CD4-positive, alpha-beta T cell (primary cell): ENCODE data around the gene TARBP2. TPM values are rescaled to one million over a fixed set of nuclear protein-coding genes. Genes with fewer than 3 reads are reported as not detected.

Source experiments
- ATAC-seq: fragments of 200-7000 bp; cut with Tn5 transposase; one replicate; pipeline ENCODE4 v1.10.0; 2022; ENCODE audit warnings: mild to moderate bottlenecking; ENCODE audit not compliant: poor library complexity
- CTCF ChIA-PET: fragments of 350-600 bp; sonication (Branson Sonifier 250); formaldehyde crosslinking; loops from one replicate; lab custom pipeline; 2021; ENCODE audit warnings: antibody characterized with exemption, inconsistent platforms; lab: Charles Lee
- POLR2A ChIA-PET: fragments of 350-600 bp; sonication (Branson Sonifier 250); formaldehyde crosslinking; loops from one replicate; lab custom pipeline; 2021; ENCODE audit warnings: antibody characterized with exemption, inconsistent platforms; lab: Charles Lee
- DNase-seq, 14 experiments: peaks; one replicate each; pipeline ENCODE4 v3.0.0-alpha.2; 2013 to 2020; ENCODE audit warnings: mixed read lengths in 2 of 14
- H3K27ac ChIP-seq, 2 donors: one replicate each; pipeline versions ENCODE4 v1.5.1 to v1.7.0; 2013; ENCODE audit warnings: low read length in 2 of 2, low read depth in 1 of 2, mild to moderate bottlenecking in 1 of 2
- H3K27me3 ChIP-seq, 2 experiments: 1 replicate in 1 of 2; 2 replicates in 1 of 2; pipeline versions ENCODE4 v1.6.1 to v1.7.0; 2013; ENCODE audit warnings: low read length in 2 of 2, control low read depth in 1 of 2, mild to moderate bottlenecking in 1 of 2, moderate library complexity in 1 of 2; ENCODE audit not compliant: insufficient read depth in 2 of 2, control insufficient read depth in 1 of 2
- H3K36me3 ChIP-seq: one replicate; pipeline ENCODE4 v1.6.1; 2013; ENCODE audit warnings: low read length, control low read depth; ENCODE audit not compliant: insufficient read depth
- H3K4me1 ChIP-seq: one replicate; pipeline ENCODE4 v1.6.1; 2013; ENCODE audit warnings: low read length, control low read depth; ENCODE audit not compliant: insufficient read depth
- H3K4me3 ChIP-seq: one replicate; pipeline ENCODE4 v1.5.1; 2013; ENCODE audit warnings: mild to moderate bottlenecking, low read length, moderate library complexity
- H3K9me3 ChIP-seq, 2 experiments: 1 replicate in 1 of 2; 2 replicates in 1 of 2; pipeline versions ENCODE4 v1.6.1 to v1.7.0; 2013; ENCODE audit warnings: low read length in 2 of 2, mild to moderate bottlenecking in 2 of 2, control low read depth in 1 of 2, moderate library complexity in 1 of 2; ENCODE audit not compliant: control insufficient read depth in 1 of 2, insufficient read depth in 1 of 2
- H3K27ac Mint-ChIP-seq: one replicate; pipeline ENCODE4 v1.8.0; 2020; ENCODE audit warnings: mixed read lengths
- H3K27me3 Mint-ChIP-seq: one replicate; pipeline ENCODE4 v1.8.0; 2021; ENCODE audit warnings: mixed read lengths
- H3K36me3 Mint-ChIP-seq: one replicate; pipeline ENCODE4 v1.8.0; 2021; ENCODE audit warnings: low read depth, mixed read lengths
- H3K4me1 Mint-ChIP-seq: one replicate; pipeline ENCODE4 v1.8.0; 2021; ENCODE audit warnings: low read depth, mixed read lengths
- H3K4me3 Mint-ChIP-seq: one replicate; pipeline ENCODE4 v1.8.0; 2020; ENCODE audit warnings: mild to moderate bottlenecking, mixed read lengths
- H3K9me3 Mint-ChIP-seq: one replicate; pipeline ENCODE4 v1.8.0; 2020; ENCODE audit warnings: mixed read lengths
- CTCF ChIP-seq: fragments of 200-600 bp; IDR thresholded peaks from one replicate; pipeline ENCODE4 v1.8.0; 2022; ENCODE audit warnings: antibody characterized with exemption, mild to moderate bottlenecking
- intact Hi-C, 2 experiments: fragments of 100-400 bp; cut with DNase I in 1 of 2; cut with micrococcal nuclease in 1 of 2; formaldehyde crosslinking; loops; one replicate each; pipeline versions ENCODE4 v1.15.1 to v1.9.0; 2023 to 2025; cut with DNase I, micrococcal nuclease
- total RNA-seq, 174 experiments: library from RNA in 2 of 174; stranded (reverse) in 2 of 174; gene quantifications; one replicate each; pipeline ENCODE4 v1.2.3 and lab custom pipeline; 2021 to 2026

TARBP2 gene
- total RNA-seq, 2 experiments from 2014 or later = 21.7 to 22.4 TPM

- peak overlapping the region; percentile 52 for H3K27ac Mint-ChIP-seq
- no peak overlapping the region for H3K4me3 Mint-ChIP-seq
- no peaks in the 10 kb centered on the region for H3K27me3 Mint-ChIP-seq
- ATAC-seq (peak; percentile 31), DNase-seq (peak in 3 of 14 experiments; percentile 23 to 45 (median 37))
- POLR2A ChIA-PET = interaction anchor here (0.7 to 4.7 kb wide), 4 partner anchors 12 to 32 kb away, joined by 4 to 31 read pairs (median 6); partner anchors contain the start of genes MAP3K12 and TARBP2
- TF ChIP-seq CTCF = peak; percentile 35
- Histone ChIP-seq H3K27me3 (no peaks in the 10 kb centered on the region), H3K4me1 (peaks cover 11% of the 10 kb centered on the region), H3K4me3 (no peak overlapping the region), H3K27ac (no peak overlapping the region), H3K9me3 (no peaks in the 10 kb centered on the region), H3K36me3 (peaks cover 96% of the 10 kb centered on the region)
- intact Hi-C loops = loop anchor here in 1 of 2 experiments (2.0 kb wide), 1 partner anchor 26 kb away; no protein-coding TSS in a partner anchor
- CTCF ChIA-PET = interaction anchor here (0.8 to 3.2 kb wide), 4 partner anchors 9 to 90 kb away, joined by 3 to 14 read pairs (median 4); no protein-coding TSS in a partner anchor
- H3K4me1 Mint-ChIP-seq = peaks cover 54% of the 10 kb centered on the region
- peaks cover 99% of the 10 kb centered on the region for H3K36me3 Mint-ChIP-seq
- no peaks in the 10 kb centered on the region for H3K9me3 Mint-ChIP-seq
Observed at GRCh38 chr12:53476769-53477209, 24.3 kb upstream of the TARBP2 start.

DNA sequence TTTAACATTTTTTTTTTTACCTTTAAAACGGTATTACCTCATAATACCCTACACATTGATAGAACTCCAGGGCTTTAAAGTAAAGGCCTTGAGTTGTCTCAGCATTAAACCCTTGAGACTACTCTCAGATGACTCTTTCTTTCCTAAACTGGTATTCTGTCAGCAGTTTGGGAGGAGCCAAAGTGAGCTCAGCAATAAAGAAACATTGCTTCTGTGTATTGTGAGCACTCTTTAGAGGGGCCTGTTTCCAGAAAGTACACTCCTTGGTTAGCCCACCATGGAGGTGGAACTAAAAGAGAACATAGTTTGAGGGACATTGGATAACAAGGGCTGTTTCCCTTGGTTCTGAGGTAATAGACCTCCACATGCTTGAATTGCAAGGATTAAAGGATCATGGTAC lies 22.2 kb upstream of the TARBP2 start:
- POLR2A ChIA-PET = interaction anchor here (1.3 to 1.7 kb wide), 3 partner anchors 8 to 22 kb away, joined by 3 to 7 read pairs (median 5); partner anchors contain the start of gene TARBP2
- TF ChIP-seq CTCF = no peak
- peaks cover 8% of the 10 kb centered on the region for H3K4me1 ChIP-seq
- peaks cover 42% of the 10 kb centered on the region for H3K4me1 Mint-ChIP-seq
- H3K36me3 ChIP-seq = peaks cover 97% of the 10 kb centered on the region
- H3K27ac Mint-ChIP-seq = no peak overlapping the region
- CTCF ChIA-PET = interaction anchor here (0.6 to 3.2 kb wide), 4 partner anchors 11 to 126 kb away, joined by 4 to 14 read pairs (median 4); no protein-coding TSS in a partner anchor
- ATAC-seq (no peak), DNase-seq (no peak)
- no peaks in the 10 kb centered on the region for H3K27me3 Mint-ChIP-seq
- intact Hi-C loops = no loop called here
- no peaks in the 10 kb centered on the region for H3K27me3 ChIP-seq
- H3K27ac ChIP-seq = no peak overlapping the region
- H3K36me3 Mint-ChIP-seq = peaks cover 95% of the 10 kb centered on the region
- H3K4me3 ChIP-seq = no peak overlapping the region
- no peaks in the 10 kb centered on the region for H3K9me3 ChIP-seq
- H3K4me3 Mint-ChIP-seq = no peak overlapping the region
- H3K9me3 Mint-ChIP-seq = no peaks in the 10 kb centered on the region

- POLR2A ChIA-PET = interaction anchor here (1.7 kb wide), 2 partner anchors 13 to 22 kb away, joined by 5 to 7 read pairs; partner anchors contain the start of gene TARBP2
- intact Hi-C loops = no loop called here
- no peaks in the 10 kb centered on the region for H3K9me3 Mint-ChIP-seq
Observed at GRCh38 chr12:53479331-53479730, 21.8 kb upstream of the TARBP2 start.

More at GRCh38 chr12:53479331-53479730, 21.8 kb upstream of the TARBP2 start:
- no peak overlapping the region for H3K27ac Mint-ChIP-seq
- DNase-seq (no peak), ATAC-seq (no peak)
- no peaks in the 10 kb centered on the region for H3K27me3 Mint-ChIP-seq
- H3K4me1 Mint-ChIP-seq = peaks cover 38% of the 10 kb centered on the region
- H3K27me3 ChIP-seq = no peaks in the 10 kb centered on the region
- H3K4me1 ChIP-seq = peaks cover 8% of the 10 kb centered on the region
- TF ChIP-seq CTCF = no peak
- peaks cover 97% of the 10 kb centered on the region for H3K36me3 ChIP-seq
- CTCF ChIA-PET = interaction anchor here (0.6 to 3.2 kb wide), 4 partner anchors 9 to 29 kb away, joined by 4 to 14 read pairs (median 4); no protein-coding TSS in a partner anchor
- H3K27ac ChIP-seq = no peak overlapping the region
- H3K4me3 ChIP-seq = no peak overlapping the region
- H3K36me3 Mint-ChIP-seq = peaks cover 95% of the 10 kb centered on the region
- H3K4me3 Mint-ChIP-seq = no peak overlapping the region
- no peaks in the 10 kb centered on the region for H3K9me3 ChIP-seq
